Naive thymus-derived CD8-positive, alpha-beta T cell (primary cell): ENCODE results near the gene IDH3B. TPM values are rescaled to one million over a fixed set of nuclear protein-coding genes. Genes with fewer than 3 reads are reported as not detected.
A peak's percentile ranks its signal among the peaks of the same experiment; 100 is the strongest.

ENCODE experiments used
- ATAC-seq, 2 donors: fragments of 150-1000 bp; cut with Tn5 transposase in 1 of 2; sonication (Bioruptor Pico), chemical (Tn5 transposase) in 1 of 2; 1 replicate in 1 of 2; 2 replicates in 1 of 2; pipeline ENCODE4 v1.10.0; 2021; ENCODE audit warnings: mild to moderate bottlenecking in 2 of 2, moderate library complexity in 2 of 2
- POLR2A ChIA-PET: fragments of 350-600 bp; sonication (Branson Sonifier 250); formaldehyde crosslinking; loops from one replicate; lab custom pipeline; 2021; ENCODE audit warnings: antibody characterized with exemption; lab: Charles Lee
- DNase-seq, 10 donors: peaks; one replicate each; pipeline versions ENCODE4 v3.0.0 to v3.0.0-alpha.2; 2020 to 2022
- H3K27ac Mint-ChIP-seq, 10 donors: one replicate each; pipeline ENCODE4 v1.8.0; 2020 to 2022; ENCODE audit warnings: mild to moderate bottlenecking in 10 of 10, mixed read lengths in 10 of 10, moderate library complexity in 4 of 10, inconsistent platforms in 1 of 10
- H3K27me3 Mint-ChIP-seq, 5 donors: one replicate each; pipeline ENCODE4 v1.8.0; 2021 to 2022; ENCODE audit warnings: mixed read lengths in 5 of 5
- H3K36me3 Mint-ChIP-seq, 3 donors: one replicate each; pipeline ENCODE4 v1.8.0; 2020 to 2022; ENCODE audit warnings: mixed read lengths in 3 of 3, mild to moderate bottlenecking in 2 of 3, inconsistent platforms in 1 of 3
- H3K4me1 Mint-ChIP-seq, 4 donors: one replicate each; pipeline ENCODE4 v1.8.0; 2021 to 2022; ENCODE audit warnings: mixed read lengths in 4 of 4
- H3K4me3 Mint-ChIP-seq, 10 donors: one replicate each; pipeline ENCODE4 v1.8.0; 2020 to 2022; ENCODE audit warnings: mild to moderate bottlenecking in 10 of 10, mixed read lengths in 10 of 10, moderate library complexity in 6 of 10, inconsistent platforms in 1 of 10
- H3K9me3 Mint-ChIP-seq, 9 donors: one replicate each; pipeline ENCODE4 v1.8.0; 2020 to 2022; ENCODE audit warnings: mixed read lengths in 9 of 9, mild to moderate bottlenecking in 3 of 9, inconsistent platforms in 1 of 9, moderate library complexity in 1 of 9
- polyA plus RNA-seq, 3 donors: library from polyadenylated mRNA; unstranded; fragments of 300-500 nt; fragmentation: Illumina TruSeq; gene quantifications; one replicate each; pipeline ENCODE4 v1.2.3, GENCODE V29; 2021
- total RNA-seq, 8 experiments: library from RNA in 2 of 8; stranded (reverse) in 2 of 8; gene quantifications; one replicate each; pipeline ENCODE4 v1.2.3 and lab custom pipeline; 2021 to 2026

Gene IDH3B
- total and polyA plus RNA-seq, 5 experiments from 2014 or later = 95.6 to 126 (median 121) TPM

- Mint-ChIP-seq H3K4me3 (no peak overlapping the region), H3K27ac (no peak overlapping the region), H3K4me1 (no peaks in the 10 kb centered on the region), H3K27me3 (peaks cover 11 to 42% (median 19%) of the 10 kb centered on the region in 5 donors), H3K36me3 (peaks cover 0 to 35% (median 8%) of the 10 kb centered on the region in 3 donors), H3K9me3 (peaks cover 0 to 40% (median 13%) of the 10 kb centered on the region in 9 donors)
- POLR2A ChIA-PET = no interaction called here
- no peak for DNase-seq
- ATAC-seq = no peak
Observed at GRCh38 chr20:2626853-2627541, 37.0 kb downstream of the IDH3B start.

GRCh38 chr20:2625062-2625461 is 39.0 kb downstream of the IDH3B start:
- H3K9me3 Mint-ChIP-seq = peaks cover 0 to 21% (median 3%) of the 10 kb centered on the region in 9 donors
- H3K27me3 Mint-ChIP-seq = peaks cover 9 to 40% (median 17%) of the 10 kb centered on the region in 5 donors
- H3K27ac Mint-ChIP-seq = no peak overlapping the region
- H3K4me3 Mint-ChIP-seq = no peak overlapping the region
- H3K36me3 Mint-ChIP-seq = peaks cover 0 to 22% (median 5%) of the 10 kb centered on the region in 3 donors
- no peak for DNase-seq
- H3K4me1 Mint-ChIP-seq = no peaks in the 10 kb centered on the region
- POLR2A ChIA-PET = no interaction called here
- no peak for ATAC-seq

DNA sequence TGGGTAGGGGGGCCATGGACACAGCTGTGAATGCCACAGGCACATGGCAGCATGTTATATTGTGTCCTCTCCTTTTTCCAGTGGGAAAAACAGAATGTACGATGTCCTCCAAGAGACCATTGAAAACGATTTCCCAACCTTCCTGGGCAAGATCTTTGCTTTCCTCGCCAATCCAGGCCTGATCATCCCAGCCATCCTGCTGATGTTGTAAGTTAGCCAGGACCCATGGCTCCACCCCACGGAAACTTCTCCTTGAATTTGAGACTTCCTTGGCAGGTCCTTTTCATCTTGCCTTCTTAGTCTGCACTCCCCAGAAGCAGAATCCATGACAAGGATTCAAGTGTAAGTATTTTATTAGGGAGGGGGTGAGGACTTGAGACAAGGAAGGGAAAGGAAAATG is 39.8 kb downstream of the IDH3B start:
- Mint-ChIP-seq H3K4me3 (no peak overlapping the region), H3K27ac (no peak overlapping the region), H3K27me3 (peaks cover 9 to 49% (median 23%) of the 10 kb centered on the region in 5 donors), H3K36me3 (peaks cover 0 to 24% (median 5%) of the 10 kb centered on the region in 3 donors), H3K4me1 (no peaks in the 10 kb centered on the region), H3K9me3 (peaks cover 0 to 25% (median 8%) of the 10 kb centered on the region in 9 donors)
- DNase-seq (no peak), ATAC-seq (no peak)
- POLR2A ChIA-PET = no interaction called here

DNA sequence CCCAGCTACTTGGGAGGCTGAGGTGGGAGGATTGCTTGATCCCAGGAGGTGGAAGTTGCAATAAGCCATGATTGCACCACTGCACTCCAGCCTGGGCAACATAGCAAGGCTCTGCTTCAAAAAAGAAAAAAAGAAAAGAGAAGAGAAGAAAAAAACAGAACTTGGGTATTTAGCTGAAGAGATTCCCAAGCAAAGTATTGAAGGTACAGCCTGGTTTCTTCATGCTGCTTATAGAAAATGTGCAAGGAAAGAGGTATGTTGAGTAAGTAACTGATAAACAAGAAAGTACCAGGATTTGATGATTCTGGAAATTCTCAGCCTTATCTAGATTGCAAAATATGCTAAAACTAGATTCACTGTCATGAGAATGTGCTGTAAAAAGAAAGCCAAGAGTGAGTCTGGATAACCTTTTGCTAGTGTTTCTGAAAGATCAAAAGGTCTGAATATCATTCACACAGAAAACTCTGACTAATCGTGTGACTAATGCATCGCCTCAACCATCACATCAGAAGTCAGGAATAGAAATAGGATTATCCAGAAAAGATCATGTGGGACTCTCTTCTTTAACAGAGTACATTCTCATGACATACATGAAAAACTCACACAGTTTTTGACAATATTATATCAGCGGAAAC is 43.9 kb downstream of the IDH3B start:
- H3K4me3 Mint-ChIP-seq = no peak overlapping the region
- DNase-seq (no peak), ATAC-seq (no peak)
- H3K9me3 Mint-ChIP-seq = peaks cover 0 to 9% (median 0%) of the 10 kb centered on the region in 9 donors
- POLR2A ChIA-PET = no interaction called here
- H3K4me1 Mint-ChIP-seq = peaks cover 0 to 3% (median 0%) of the 10 kb centered on the region in 4 donors
- peaks cover 0 to 7% (median 5%) of the 10 kb centered on the region in 3 donors for H3K36me3 Mint-ChIP-seq
- peaks cover 19 to 44% (median 24%) of the 10 kb centered on the region in 5 donors for H3K27me3 Mint-ChIP-seq
- no peak overlapping the region for H3K27ac Mint-ChIP-seq

GRCh38 chr20:2619337-2619736 is 44.7 kb downstream of the IDH3B start:
- H3K27me3 Mint-ChIP-seq = peaks cover 20 to 41% (median 26%) of the 10 kb centered on the region in 5 donors
- no peak for ATAC-seq
- POLR2A ChIA-PET = no interaction called here
- H3K9me3 Mint-ChIP-seq = peaks cover 0 to 9% (median 0%) of the 10 kb centered on the region in 9 donors
- no peak for DNase-seq
- peaks cover 0 to 7% (median 5%) of the 10 kb centered on the region in 3 donors for H3K36me3 Mint-ChIP-seq
- H3K27ac Mint-ChIP-seq = no peak overlapping the region
- peaks cover 0 to 3% (median 0%) of the 10 kb centered on the region in 4 donors for H3K4me1 Mint-ChIP-seq
- H3K4me3 Mint-ChIP-seq = no peak overlapping the region

- H3K4me3 Mint-ChIP-seq = no peak overlapping the region
- POLR2A ChIA-PET = no interaction called here
- H3K4me1 Mint-ChIP-seq = peaks cover 0 to 3% (median 0%) of the 10 kb centered on the region in 4 donors
- peaks cover 20 to 41% (median 26%) of the 10 kb centered on the region in 5 donors for H3K27me3 Mint-ChIP-seq
- DNase-seq (no peak), ATAC-seq (no peak)
- peak overlapping the region in 1 of 10 donors; percentile 78 for H3K27ac Mint-ChIP-seq
- H3K36me3 Mint-ChIP-seq = peaks cover 0 to 7% (median 5%) of the 10 kb centered on the region in 3 donors
- H3K9me3 Mint-ChIP-seq = peaks cover 0 to 9% (median 0%) of the 10 kb centered on the region in 9 donors
Observed at GRCh38 chr20:2618815-2619214, 45.2 kb downstream of the IDH3B start.

- Mint-ChIP-seq H3K4me1 (peaks cover 0 to 3% (median 0%) of the 10 kb centered on the region in 4 donors), H3K27ac (no peak overlapping the region), H3K4me3 (no peak overlapping the region), H3K9me3 (peaks cover 0 to 9% (median 0%) of the 10 kb centered on the region in 9 donors), H3K27me3 (peaks cover 20 to 33% (median 30%) of the 10 kb centered on the region in 5 donors), H3K36me3 (peaks cover 0 to 7% (median 5%) of the 10 kb centered on the region in 3 donors)
- ATAC-seq (no peak), DNase-seq (no peak)
- POLR2A ChIA-PET = no interaction called here
Observed at GRCh38 chr20:2617099-2617714, 46.8 kb downstream of the IDH3B start.

DNA sequence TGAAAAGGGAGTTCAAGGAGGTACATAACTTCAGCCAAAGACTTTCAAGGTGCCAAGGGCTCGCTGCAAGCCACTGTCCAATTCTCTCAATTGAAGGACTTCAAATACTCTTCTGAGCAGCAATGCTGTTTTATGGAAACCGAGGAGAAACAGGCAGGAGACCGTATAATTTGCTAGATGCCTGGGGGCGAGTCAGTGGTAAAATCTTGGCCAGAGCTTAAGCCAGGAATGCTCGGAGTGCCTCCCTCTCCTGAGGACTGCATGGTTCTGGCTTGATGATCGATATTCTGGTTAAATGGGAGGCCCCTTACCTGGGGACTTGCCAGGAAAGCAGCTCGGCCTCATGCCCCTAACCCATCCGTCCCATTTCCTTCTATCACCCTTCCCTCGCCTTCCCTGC is 47.4 kb downstream of the IDH3B start:
- Mint-ChIP-seq H3K27ac (no peak overlapping the region), H3K9me3 (peaks cover 0 to 9% (median 0%) of the 10 kb centered on the region in 9 donors), H3K36me3 (peaks cover 0 to 7% (median 5%) of the 10 kb centered on the region in 3 donors), H3K4me3 (no peak overlapping the region), H3K4me1 (peaks cover 0 to 3% (median 0%) of the 10 kb centered on the region in 4 donors), H3K27me3 (peaks cover 20 to 39% (median 32%) of the 10 kb centered on the region in 5 donors)
- DNase-seq (no peak), ATAC-seq (no peak)
- POLR2A ChIA-PET = no interaction called here

DNA sequence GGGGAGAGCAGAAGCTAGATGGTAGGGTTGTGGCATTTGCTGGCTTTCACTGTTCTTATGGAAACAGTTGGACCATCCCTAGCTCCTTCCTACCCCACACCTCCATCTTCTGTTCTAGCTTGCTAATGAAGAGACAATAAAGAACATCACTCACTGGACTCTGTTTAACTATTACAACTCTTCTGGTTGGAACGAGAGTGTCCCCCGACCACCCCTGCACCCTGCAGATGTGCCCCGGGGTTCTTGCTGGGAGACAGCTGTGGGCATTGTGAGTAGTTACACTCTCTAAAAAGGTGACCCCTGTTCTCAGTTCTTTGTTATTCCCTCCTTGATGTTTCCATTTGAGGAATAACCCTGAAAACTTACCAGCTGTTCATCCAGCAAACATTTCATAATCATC is 51.9 kb downstream of the IDH3B start:
- Mint-ChIP-seq H3K27me3 (peaks cover 19 to 39% (median 35%) of the 10 kb centered on the region in 5 donors), H3K4me1 (peaks cover 0 to under 1% (median 0%) of the 10 kb centered on the region in 4 donors), H3K4me3 (no peak overlapping the region), H3K36me3 (peaks cover 0 to 9% (median 4%) of the 10 kb centered on the region in 3 donors), H3K9me3 (peaks cover 0 to 11% (median 7%) of the 10 kb centered on the region in 9 donors), H3K27ac (no peak overlapping the region)
- no peak for ATAC-seq
- POLR2A ChIA-PET = no interaction called here
- DNase-seq = no peak

- Mint-ChIP-seq H3K36me3 (peaks cover 0 to 16% (median 5%) of the 10 kb centered on the region in 3 donors), H3K4me1 (no peaks in the 10 kb centered on the region), H3K4me3 (no peak overlapping the region), H3K9me3 (peaks cover 0 to 21% (median 11%) of the 10 kb centered on the region in 9 donors), H3K27ac (no peak overlapping the region), H3K27me3 (peaks cover 17 to 37% (median 31%) of the 10 kb centered on the region in 5 donors)
- POLR2A ChIA-PET = no interaction called here
- ATAC-seq (no peak), DNase-seq (no peak)
Observed at GRCh38 chr20:2610941-2611720, 52.9 kb downstream of the IDH3B start.

GRCh38 chr20:2610326-2610725 is 53.7 kb downstream of the IDH3B start:
- H3K4me1 Mint-ChIP-seq = no peaks in the 10 kb centered on the region
- peaks cover 13 to 36% (median 26%) of the 10 kb centered on the region in 5 donors for H3K27me3 Mint-ChIP-seq
- POLR2A ChIA-PET = no interaction called here
- H3K4me3 Mint-ChIP-seq = no peak overlapping the region
- DNase-seq (no peak), ATAC-seq (no peak)
- no peak overlapping the region for H3K27ac Mint-ChIP-seq
- H3K36me3 Mint-ChIP-seq = peaks cover 0 to 16% (median 5%) of the 10 kb centered on the region in 3 donors
- H3K9me3 Mint-ChIP-seq = peaks cover 0 to 28% (median 16%) of the 10 kb centered on the region in 9 donors
